ENCODE results near the gene RAD52.

Gene RAD52

DNA sequence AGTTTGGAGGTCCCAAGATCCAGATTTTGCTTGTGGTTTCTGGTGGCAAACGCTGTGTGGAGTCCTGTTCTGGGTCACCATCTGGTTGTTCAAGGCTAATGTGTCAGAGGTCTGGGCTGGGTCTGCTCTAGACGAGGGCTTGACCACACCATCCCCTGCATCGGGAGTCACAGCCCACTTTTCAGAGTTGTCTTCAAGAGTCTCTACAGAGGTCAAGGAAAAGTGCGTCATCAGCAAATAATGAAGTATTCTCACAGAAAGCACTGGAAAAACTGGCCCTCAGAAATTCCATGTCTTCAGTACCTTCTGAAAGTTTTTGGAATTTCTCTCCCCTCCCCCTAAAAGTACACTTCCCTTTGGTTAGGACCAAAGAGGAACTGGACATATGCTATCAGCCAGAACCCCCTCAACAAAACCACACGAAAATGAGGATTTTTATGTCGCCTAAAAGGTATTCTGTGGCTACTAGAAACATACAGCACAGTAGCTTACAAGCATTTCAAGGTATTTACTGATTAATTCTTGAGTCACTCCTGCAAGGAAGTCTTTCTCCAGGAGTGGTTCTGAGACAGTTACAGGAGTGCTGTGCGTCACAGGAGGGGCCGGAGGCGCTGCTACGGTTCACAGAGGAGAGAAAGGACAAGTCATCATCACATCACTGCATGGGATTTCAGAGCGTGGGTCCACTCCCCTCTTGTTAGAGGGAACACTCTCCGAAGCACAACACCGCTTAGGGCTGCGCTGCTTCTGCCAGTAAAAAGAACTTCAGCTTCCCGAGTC is 35.4 kb downstream of the RAD52 start:
- DNase-seq (ENCODE audit: low spot score), result peak; percentile 22

GRCh38 chr12:912466-913235 is 36.8 kb downstream of the RAD52 start:
- no peak for DNase-seq (ENCODE audit: low spot score)

DNA sequence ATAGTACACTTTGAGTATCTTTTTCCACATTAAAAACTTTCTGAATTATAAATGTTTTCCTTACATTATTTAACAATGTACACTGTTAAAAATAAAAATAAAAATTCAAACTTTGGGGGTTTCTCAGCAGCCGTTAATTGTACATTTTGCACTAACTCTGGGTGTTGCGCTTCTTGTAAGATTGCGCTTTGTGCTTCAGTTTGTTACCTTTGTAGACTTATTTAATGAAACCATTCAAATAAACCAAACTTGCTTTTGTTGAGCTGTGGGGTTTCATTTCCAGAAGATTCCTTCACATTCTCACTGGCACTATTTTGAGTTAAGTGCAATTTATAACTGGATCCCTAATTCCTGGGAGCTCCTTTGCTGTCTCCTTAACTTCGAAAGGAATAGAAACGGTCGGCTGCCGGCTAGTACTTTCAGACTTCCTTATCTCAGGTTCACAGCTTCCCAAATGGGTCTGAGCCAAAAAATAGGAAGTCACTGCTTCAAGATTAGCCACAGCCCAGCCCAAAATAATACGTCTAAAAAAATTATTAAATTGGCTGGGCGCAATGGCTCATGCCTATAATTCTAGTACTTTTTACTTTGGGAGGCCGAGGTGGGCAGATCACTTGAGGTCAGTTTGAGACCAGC is 38.2 kb downstream of the RAD52 start:
- no peak for DNase-seq (ENCODE audit: low spot score)

DNA sequence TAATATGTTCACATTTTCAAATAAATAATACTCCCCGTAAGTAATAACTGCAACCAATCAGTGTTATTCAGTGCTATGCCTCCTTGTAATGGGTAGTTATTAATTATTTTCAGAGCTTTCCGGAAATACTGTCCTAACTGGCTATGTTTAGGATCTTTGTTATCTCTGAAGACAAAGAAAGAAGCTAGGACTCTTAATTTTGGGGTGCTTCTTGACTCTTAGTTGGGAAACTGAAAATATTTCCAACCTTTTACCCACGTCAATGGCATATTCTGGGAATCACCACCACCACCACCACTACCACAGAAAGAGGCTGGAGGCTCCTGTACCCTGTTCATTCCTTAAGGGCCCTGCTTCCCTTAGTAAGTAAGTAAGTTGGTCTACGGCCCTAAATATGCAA is 39.1 kb downstream of the RAD52 start:
- DNase-seq (ENCODE audit: low spot score), result no peak

DNA sequence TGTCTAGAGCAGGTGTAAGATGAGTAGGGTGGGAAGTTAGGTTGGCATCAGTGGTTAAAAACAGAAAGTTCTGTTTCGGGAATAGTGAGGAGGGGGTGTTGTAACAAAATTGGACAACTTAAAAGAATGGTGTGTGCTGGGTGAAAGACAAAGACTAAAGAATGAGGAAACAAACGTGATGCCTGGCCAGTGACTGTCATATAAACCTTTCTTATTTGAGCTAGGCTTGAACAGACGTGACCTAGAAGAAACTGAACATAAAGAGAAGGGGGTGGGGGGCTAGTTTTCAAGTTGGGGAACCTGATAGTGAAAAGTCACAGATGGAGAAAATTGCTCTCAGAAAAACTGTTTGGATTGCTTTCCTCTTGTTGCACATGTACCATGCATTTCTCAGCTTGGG is 39.6 kb downstream of the RAD52 start:
- DNase-seq (ENCODE audit: low spot score), result no peak

- DNase-seq (ENCODE audit: low spot score), result no peak
These were observed 41.9 kb downstream of the RAD52 start for GRCh38 chr12:907413-908185.

GRCh38 chr12:906062-906585 is 43.4 kb downstream of the RAD52 start:
- DNase-seq (ENCODE audit: low spot score), result no peak

DNA sequence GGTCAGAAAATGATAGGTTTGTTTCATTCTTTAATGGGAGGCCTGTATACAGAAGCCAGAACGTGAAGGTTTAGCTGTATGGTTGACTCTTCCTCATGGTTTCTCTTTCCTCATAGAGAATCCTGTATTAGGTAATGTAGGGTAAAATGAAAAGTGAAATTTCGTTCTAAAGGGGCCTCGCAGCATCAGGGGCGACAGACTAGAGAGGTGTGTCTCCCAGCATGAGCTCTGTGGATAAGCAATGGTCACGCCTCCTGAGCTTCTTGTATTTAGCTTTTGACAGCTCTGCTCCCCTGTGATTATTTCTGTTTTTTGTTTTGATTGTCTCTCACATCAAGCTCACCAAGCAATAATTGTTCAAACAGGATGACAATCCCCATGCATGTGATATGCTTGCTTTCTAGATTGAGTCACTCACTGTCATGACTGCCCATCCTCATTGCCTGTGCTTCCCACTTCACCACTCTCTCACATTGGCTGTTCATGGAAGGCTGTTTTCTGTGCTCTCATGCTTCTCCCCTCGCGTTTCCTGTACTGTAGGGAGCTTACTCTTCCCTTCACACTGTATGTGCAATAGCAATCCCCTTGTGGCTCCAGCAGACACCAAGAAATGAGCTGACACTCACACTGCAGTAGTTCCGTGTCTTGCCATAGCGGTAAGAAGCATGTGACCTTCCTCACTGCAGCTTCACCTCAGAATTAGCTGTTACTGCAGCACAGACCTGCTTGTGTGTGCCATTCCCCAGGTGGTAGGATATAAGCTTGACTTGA is 44.0 kb downstream of the RAD52 start:
- no peak for DNase-seq (ENCODE audit: low spot score)

DNA sequence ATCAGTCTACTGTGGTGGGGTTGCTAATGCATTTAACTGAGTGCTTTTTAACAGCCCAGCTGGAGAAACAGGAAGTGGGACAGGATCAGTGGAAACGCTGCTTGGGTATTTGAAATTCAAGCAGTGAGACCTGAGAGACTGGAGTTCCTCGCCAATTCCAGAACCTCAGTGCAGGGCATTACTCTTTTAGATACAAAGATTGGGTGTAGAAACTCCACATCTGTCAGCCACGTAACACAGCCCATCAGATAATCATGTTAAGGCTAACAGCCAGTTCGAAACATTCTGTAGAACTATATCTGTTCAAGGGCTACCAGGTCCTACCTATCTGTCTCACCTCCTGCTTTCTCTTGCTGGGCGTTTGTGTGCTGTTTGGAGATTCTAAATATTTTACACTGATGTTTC is 45.5 kb downstream of the RAD52 start:
- DNase-seq (ENCODE audit: low spot score), result no peak

GRCh38 chr12:903055-903454 is 46.4 kb downstream of the RAD52 start:
- DNase-seq (ENCODE audit: low spot score), result no peak

GRCh38 chr12:902581-902980 is 46.9 kb downstream of the RAD52 start:
- no peak for DNase-seq (ENCODE audit: low spot score)

DNA sequence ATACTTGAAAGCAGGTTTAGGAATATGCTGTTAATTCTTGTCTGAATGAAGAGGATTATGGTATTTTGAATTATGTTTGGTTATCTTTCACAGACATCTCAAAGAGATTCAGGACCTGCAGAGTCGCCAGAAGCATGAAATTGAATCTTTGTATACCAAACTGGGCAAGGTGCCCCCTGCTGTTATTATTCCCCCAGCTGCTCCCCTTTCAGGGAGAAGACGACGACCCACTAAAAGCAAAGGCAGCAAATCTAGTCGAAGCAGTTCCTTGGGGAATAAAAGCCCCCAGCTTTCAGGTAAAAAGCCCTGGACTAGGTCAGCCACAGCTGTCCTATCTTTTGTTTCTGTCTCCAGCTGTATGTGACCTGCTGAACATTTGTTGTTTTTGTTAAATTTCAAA is 52.1 kb downstream of the RAD52 start:
- no peak for DNase-seq (ENCODE audit: low spot score)

DNA sequence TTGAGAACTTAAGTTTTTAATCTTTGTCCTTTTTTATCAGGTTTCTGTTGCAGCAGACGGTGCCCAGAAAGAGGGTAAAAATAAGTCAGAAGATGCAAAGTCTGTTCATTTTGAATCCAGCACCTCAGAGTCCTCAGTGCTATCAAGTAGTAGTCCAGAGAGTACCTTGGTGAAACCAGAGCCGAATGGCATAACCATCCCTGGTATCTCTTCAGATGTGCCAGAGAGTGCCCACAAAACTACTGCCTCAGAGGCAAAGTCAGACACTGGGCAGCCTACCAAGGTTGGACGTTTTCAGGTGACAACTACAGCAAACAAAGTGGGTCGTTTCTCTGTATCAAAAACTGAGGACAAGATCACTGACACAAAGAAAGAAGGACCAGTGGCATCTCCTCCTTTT is 53.5 kb downstream of the RAD52 start:
- no peak for DNase-seq (ENCODE audit: low spot score)

- no peak for DNase-seq (ENCODE audit: low spot score)
These were observed 55.3 kb downstream of the RAD52 start for GRCh38 chr12:894226-894625.

- no peak for DNase-seq (ENCODE audit: low spot score)
These were observed 63.3 kb downstream of the RAD52 start for GRCh38 chr12:886206-886605.

- DNase-seq (ENCODE audit: low spot score), result no peak
These were observed 63.8 kb downstream of the RAD52 start for GRCh38 chr12:885701-886100.

- no peak for DNase-seq (ENCODE audit: low spot score)
These were observed 64.6 kb downstream of the RAD52 start for GRCh38 chr12:884746-885414.

DNA sequence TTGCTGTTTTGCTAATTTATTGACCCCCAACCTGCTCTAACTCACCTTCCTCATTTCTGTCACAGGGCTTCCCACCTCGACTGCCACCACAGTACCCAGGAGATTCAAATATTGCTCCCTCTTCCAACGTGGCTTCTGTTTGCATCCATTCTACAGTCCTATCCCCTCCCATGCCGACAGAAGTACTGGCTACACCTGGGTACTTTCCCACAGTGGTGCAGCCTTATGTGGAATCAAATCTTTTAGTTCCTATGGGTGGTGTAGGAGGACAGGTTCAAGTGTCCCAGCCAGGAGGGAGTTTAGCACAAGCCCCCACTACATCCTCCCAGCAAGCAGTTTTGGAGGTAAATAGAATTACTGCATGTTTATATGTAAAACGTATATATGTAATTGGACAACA is 68.8 kb downstream of the RAD52 start:
- no peak for DNase-seq (ENCODE audit: low spot score)

DNA sequence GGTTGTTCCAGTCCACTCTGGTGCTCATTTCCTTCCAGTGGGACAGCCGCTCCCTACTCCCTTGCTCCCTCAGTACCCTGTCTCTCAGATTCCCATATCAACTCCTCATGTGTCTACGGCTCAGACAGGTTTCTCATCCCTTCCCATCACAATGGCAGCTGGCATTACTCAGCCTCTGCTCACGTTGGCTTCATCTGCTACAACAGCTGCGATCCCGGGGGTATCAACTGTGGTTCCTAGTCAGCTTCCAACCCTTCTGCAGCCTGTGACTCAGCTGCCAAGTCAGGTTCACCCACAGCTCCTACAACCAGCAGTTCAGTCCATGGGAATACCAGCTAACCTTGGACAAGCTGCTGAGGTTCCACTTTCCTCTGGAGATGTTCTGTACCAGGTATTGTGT is 69.9 kb downstream of the RAD52 start:
- DNase-seq (ENCODE audit: low spot score), result no peak

GRCh38 chr12:873954-874353 is 75.5 kb downstream of the RAD52 start:
- no peak for DNase-seq (ENCODE audit: low spot score)

DNA sequence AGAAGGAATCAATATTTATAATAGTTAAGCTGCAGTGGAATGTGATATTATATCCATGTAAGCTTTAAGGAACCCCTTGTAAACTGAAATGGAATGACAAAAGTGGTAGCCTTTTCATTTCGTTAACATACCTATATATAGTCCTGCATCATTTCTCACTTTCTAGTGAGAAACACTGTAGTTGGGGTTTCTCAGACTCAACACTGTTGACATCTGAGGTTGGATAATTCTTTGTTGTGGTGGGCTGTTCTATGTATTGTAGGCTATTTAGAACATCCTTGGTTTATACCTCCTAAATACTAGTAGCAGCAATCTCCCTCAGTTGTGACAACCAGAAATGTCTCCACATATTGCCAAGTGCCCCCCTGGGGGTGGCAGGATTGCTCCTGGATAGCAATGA is 79.1 kb downstream of the RAD52 start:
- DNase-seq (ENCODE audit: low spot score), result no peak
